Activated CD8-positive, alpha-beta memory T cell treated with anti-CD3 and anti-CD28 coated beads for 4 hours (primary cell): ENCODE measurements around the gene PAX3.

Experiments used
- DNase-seq, 2 donors: peaks; one replicate each; pipeline ENCODE4 v3.0.0-alpha.2; 2020; ENCODE audit warnings: low read depth in 2 of 2

Gene PAX3

GRCh38 chr2:222296911-222297599 lies 1.7 kb downstream of the PAX3 start:
- no peak for DNase-seq

- no peak for DNase-seq
Observed at GRCh38 chr2:222296311-222296741, 2.5 kb downstream of the PAX3 start.

- DNase-seq, result no peak
Observed at GRCh38 chr2:222295368-222296062, 3.3 kb downstream of the PAX3 start.

- no peak for DNase-seq
Observed at GRCh38 chr2:222294996-222295367, 3.8 kb downstream of the PAX3 start.

- DNase-seq, result no peak
Observed at GRCh38 chr2:222293660-222294630, 4.9 kb downstream of the PAX3 start.

- no peak for DNase-seq
Observed at GRCh38 chr2:222292149-222293134, 6.4 kb downstream of the PAX3 start.

GRCh38 chr2:222291485-222291841 lies 7.3 kb downstream of the PAX3 start:
- no peak for DNase-seq

- DNase-seq, result no peak
Observed at GRCh38 chr2:222290736-222291484, 7.9 kb downstream of the PAX3 start.

- DNase-seq, result no peak
Observed at GRCh38 chr2:222290401-222290735, 8.4 kb downstream of the PAX3 start.

GRCh38 chr2:222289278-222290160 lies 9.3 kb downstream of the PAX3 start:
- no peak for DNase-seq

- DNase-seq, result no peak
Observed at GRCh38 chr2:222288590-222289277, 10.1 kb downstream of the PAX3 start.

- no peak for DNase-seq
Observed at GRCh38 chr2:222287862-222288479, 10.8 kb downstream of the PAX3 start.

- no peak for DNase-seq
Observed at GRCh38 chr2:222284466-222284865, 14.3 kb downstream of the PAX3 start.

GRCh38 chr2:222283634-222284033 lies 15.2 kb downstream of the PAX3 start:
- no peak for DNase-seq

- DNase-seq, result no peak
Observed at GRCh38 chr2:222281506-222281905, 17.3 kb downstream of the PAX3 start.

- DNase-seq, result no peak
Observed at GRCh38 chr2:222280795-222281194, 18.0 kb downstream of the PAX3 start.

GRCh38 chr2:222272446-222273015 lies 26.3 kb downstream of the PAX3 start:
- DNase-seq, result no peak

GRCh38 chr2:222271854-222272253 lies 26.9 kb downstream of the PAX3 start:
- no peak for DNase-seq
